Liver (tissue), 9 donors: Measurements from ENCODE around the gene ZFYVE27. TPM values are rescaled to one million over a fixed set of nuclear protein-coding genes. Genes with fewer than 3 reads are reported as not detected.
A peak's percentile ranks its signal among the peaks of the same experiment; 100 is the strongest.
"Not testable (repeated sequence)": the region's sequence is repeated elsewhere in the genome, so short reads cannot be mapped to it uniquely, and the experiment has no call there.

ENCODE experiments used
- DNase-seq: peaks from one replicate; pipeline ENCODE4 v3.0.0-alpha.2; 2017; ENCODE audit warnings: low spot score
- H3K27ac ChIP-seq, 2 donors: one replicate each; pipeline ENCODE4 v1.7.0; 2013; ENCODE audit warnings: inconsistent platforms in 2 of 2, low read length in 2 of 2, control low read depth in 1 of 2, low read depth in 1 of 2, mild to moderate bottlenecking in 1 of 2
- H3K27me3 ChIP-seq, 4 donors: one replicate each; pipeline versions ENCODE4 v1.6.1 to v1.7.0; 2013; ENCODE audit warnings: low read length in 3 of 4, inconsistent platforms in 1 of 4, mild to moderate bottlenecking in 1 of 4, moderate library complexity in 1 of 4; ENCODE audit not compliant: control insufficient read depth in 4 of 4, insufficient read depth in 4 of 4
- H3K36me3 ChIP-seq, 4 donors: one replicate each; pipeline versions ENCODE4 v1.6.1 to v1.7.0; 2013; ENCODE audit warnings: low read length in 3 of 4, mild to moderate bottlenecking in 3 of 4, low read depth in 1 of 4, moderate library complexity in 1 of 4; ENCODE audit not compliant: control insufficient read depth in 4 of 4, insufficient read depth in 3 of 4
- H3K4me1 ChIP-seq, 4 donors: one replicate each; pipeline versions ENCODE4 v1.6.1 to v1.7.0; 2013; ENCODE audit warnings: low read length in 3 of 4, mild to moderate bottlenecking in 3 of 4, moderate library complexity in 1 of 4; ENCODE audit not compliant: control insufficient read depth in 4 of 4, insufficient read depth in 4 of 4
- H3K4me3 ChIP-seq, 3 donors: one replicate each; pipeline versions ENCODE4 v1.6.1 to v1.7.0; 2013; ENCODE audit warnings: low read length in 3 of 3, control low read depth in 1 of 3, low read depth in 1 of 3, mild to moderate bottlenecking in 1 of 3
- H3K9ac ChIP-seq, 2 donors: one replicate each; pipeline ENCODE4 v1.7.0; 2013; ENCODE audit warnings: low read length in 2 of 2, mild to moderate bottlenecking in 2 of 2, moderate library complexity in 2 of 2, control low read depth in 1 of 2, low read depth in 1 of 2
- H3K9me3 ChIP-seq, 4 donors: one replicate each; pipeline versions ENCODE4 v1.6.1 to v1.7.0; 2013; ENCODE audit warnings: low read length in 3 of 4; ENCODE audit not compliant: control insufficient read depth in 4 of 4
- ATF3 ChIP-seq: IDR thresholded peaks from 2 replicates; pipeline ENCODE4 v1.6.1; 2016; ENCODE audit warnings: antibody characterized with exemption
- EGR1 ChIP-seq, 2 donors: IDR thresholded peaks; 2 replicates each; pipeline ENCODE4 v1.6.1; 2016 to 2018; ENCODE audit warnings: antibody characterized with exemption in 2 of 2, low read depth in 2 of 2
- FOXA1 ChIP-seq: IDR thresholded peaks from 2 replicates; pipeline ENCODE4 v1.6.1; 2016; ENCODE audit warnings: antibody characterized with exemption
- FOXA2 ChIP-seq: IDR thresholded peaks from 2 replicates; pipeline ENCODE4 v1.6.1; 2016; ENCODE audit warnings: antibody characterized with exemption
- HNF4A ChIP-seq, 2 donors: conservative IDR thresholded peaks; 2 replicates each; pipeline ENCODE4 v1.6.1; 2016; ENCODE audit warnings: antibody characterized with exemption in 2 of 2, mild to moderate bottlenecking in 2 of 2
- JUND ChIP-seq, 2 donors: IDR thresholded peaks; 2 replicates each; pipeline ENCODE4 v1.6.1; 2016; ENCODE audit warnings: antibody characterized with exemption in 2 of 2
- MAX ChIP-seq: IDR thresholded peaks from 2 replicates; pipeline ENCODE4 v1.6.1; 2016; ENCODE audit warnings: antibody characterized with exemption
- NR2F2 ChIP-seq: IDR thresholded peaks from 2 replicates; pipeline ENCODE4 v1.6.1; 2016; ENCODE audit warnings: antibody characterized with exemption
- RAD21 ChIP-seq, 2 donors: IDR thresholded peaks; 2 replicates each; pipeline ENCODE4 v1.6.1; 2016; ENCODE audit warnings: antibody characterized with exemption in 2 of 2, mild to moderate bottlenecking in 2 of 2
- RXRA ChIP-seq, 2 donors: IDR thresholded peaks; 2 replicates each; pipeline ENCODE4 v1.6.1; 2017 to 2018; ENCODE audit warnings: antibody characterized with exemption in 2 of 2, mild to moderate bottlenecking in 1 of 2
- TAF1 ChIP-seq: conservative IDR thresholded peaks from 2 replicates; pipeline ENCODE4 v1.6.1; 2016; ENCODE audit warnings: antibody characterized with exemption, mild to moderate bottlenecking
- YY1 ChIP-seq: IDR thresholded peaks from 2 replicates; pipeline ENCODE4 v1.6.1; 2016; ENCODE audit warnings: antibody characterized with exemption, mild to moderate bottlenecking
- WGBS: extraction: QIAGEN DNeasy Blood & Tissue Kit; methylation state at CpG from one replicate; pipeline ENCODE4 v1.1.7; 2013; 5-methylcytosine and 5-hydroxymethylcytosine counted together
- polyA plus RNA-seq, 2 donors: library from polyadenylated mRNA; stranded (reverse) in 1 of 2; unstranded in 1 of 2; fragments of 200-250 nt in 1 of 2; fragments of >200 nt in 1 of 2; fragmentation: Nextera tagmentation in 1 of 2; extraction: Ambion mirVana in 1 of 2; gene quantifications; one replicate each; pipeline versions ENCODE4 v1.2.1 to v1.2.3, GENCODE V29; 2013 to 2015
- total RNA-seq, 2 donors: library from RNA; depleted of rRNA; stranded (reverse); fragments of >200 nt; gene quantifications; one replicate each; pipeline ENCODE4 v1.2.3, GENCODE V29; 2014
- TF ChIP-seq, protein P1 (sequence below): fragments of 150-350 bp; IDR thresholded peaks from 2 replicates; pipeline ENCODE4 v1.5.1; 2017; ENCODE audit warnings: improper control_type of control experiment, low read depth, low read length; ENCODE audit not compliant: missing input control
- TF ChIP-seq, protein P2 (sequence below): IDR thresholded peaks from 2 replicates; pipeline ENCODE4 v1.6.1; 2016; ENCODE audit warnings: antibody characterized with exemption
- donor health status: healthy.
- donor health status: healthy.
- donor health status: healthy.
- donor health status: healthy.
- donor health status: healthy.

Gene ZFYVE27
- total and polyA plus RNA-seq, 4 donors = 10.2 to 25.9 (median 13.1) TPM

DNA sequence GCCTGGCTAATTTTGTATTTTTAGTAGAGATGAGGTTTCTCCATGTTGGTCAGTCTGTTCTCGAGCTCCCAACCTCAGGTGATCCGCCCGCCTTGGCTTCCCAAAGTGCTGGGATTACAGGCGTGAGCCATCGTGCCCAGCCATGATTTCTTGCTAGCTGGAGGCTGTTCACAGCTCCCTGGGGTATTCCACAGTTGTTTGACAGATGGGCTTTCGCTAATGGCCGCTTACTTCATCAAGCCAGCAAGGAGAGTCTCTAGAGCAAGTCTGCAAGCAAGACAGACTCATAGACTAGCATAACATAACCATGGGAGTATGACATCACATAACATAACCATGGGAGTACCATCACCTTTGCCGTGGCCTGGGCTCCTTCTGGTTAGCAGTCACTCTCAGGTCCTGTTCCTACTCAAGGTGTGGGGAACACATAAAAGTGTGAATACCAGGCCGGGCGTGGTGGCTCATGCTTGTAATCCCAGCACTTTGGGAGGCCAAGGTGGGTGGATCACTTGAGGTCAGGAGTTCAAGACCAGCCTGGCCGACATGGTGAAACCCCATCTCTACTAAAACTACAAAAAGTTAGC, 38.8 kb upstream of the ZFYVE27 start:
- WGBS = 92% methylated on average over 11 of the region's 11 CpGs
- DNase-seq, H3K27me3 ChIP-seq, H3K4me1 ChIP-seq, H3K9ac ChIP-seq, H3K36me3 ChIP-seq, H3K27ac ChIP-seq, H3K4me3 ChIP-seq, H3K9me3 ChIP-seq: not testable (repeated sequence)

DNA sequence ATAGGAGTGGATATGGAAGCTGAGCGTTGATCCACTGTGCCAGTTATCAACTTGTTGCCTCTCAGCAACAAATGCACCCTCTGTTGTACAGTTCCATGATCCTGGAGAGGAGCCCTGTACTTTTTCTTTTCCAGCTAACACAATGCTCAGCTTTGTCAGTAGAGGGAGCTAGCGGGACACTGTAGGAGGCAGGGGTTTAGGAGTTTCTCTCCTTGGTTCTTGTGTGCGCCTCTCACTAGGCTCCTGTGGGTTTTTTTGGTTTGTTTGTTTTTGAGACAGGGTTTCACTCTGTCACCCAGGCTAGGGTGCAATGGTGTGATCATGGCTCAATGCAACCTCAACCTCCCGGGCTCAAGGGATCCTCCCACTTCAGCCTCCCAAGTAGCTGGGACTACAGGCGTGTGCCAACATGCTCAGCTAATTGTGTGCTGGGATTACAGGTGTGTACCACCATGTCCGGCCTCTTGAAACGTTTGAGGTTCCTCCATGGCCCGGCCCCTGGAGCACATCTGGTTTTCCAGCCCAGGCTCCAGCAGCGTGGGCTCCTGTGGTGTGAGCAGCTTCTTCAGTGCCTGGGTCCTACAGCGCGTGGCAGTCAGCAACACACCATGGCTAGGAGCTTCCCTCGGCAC, 35.4 kb upstream of the ZFYVE27 start:
- Histone ChIP-seq H3K9me3 (no peaks in the 10 kb centered on the region), H3K4me3 (no peak overlapping the region), H3K27me3 (no peaks in the 10 kb centered on the region), H3K9ac (no peak overlapping the region), H3K27ac (no peak overlapping the region), H3K4me1 (peaks cover 0 to 3% (median 0%) of the 10 kb centered on the region in 4 donors), H3K36me3 (no peaks in the 10 kb centered on the region)
- no peak for DNase-seq
- WGBS = 47% methylated on average over 12 of the region's 12 CpGs
- TF ChIP-seq FOXA1 (no peak), YY1 (no peak), RAD21 (IDR thresholded peaks at IDR 0.05) (peak; percentile 95 to 96), TAF1 (no peak), HNF4A (conservative IDR thresholded peaks at IDR 0.05) (peak in 1 of 2 donors; percentile 21), RXRA (IDR thresholded peaks at IDR 0.05) (no peak)
- TF ChIP-seq, protein P1, sequence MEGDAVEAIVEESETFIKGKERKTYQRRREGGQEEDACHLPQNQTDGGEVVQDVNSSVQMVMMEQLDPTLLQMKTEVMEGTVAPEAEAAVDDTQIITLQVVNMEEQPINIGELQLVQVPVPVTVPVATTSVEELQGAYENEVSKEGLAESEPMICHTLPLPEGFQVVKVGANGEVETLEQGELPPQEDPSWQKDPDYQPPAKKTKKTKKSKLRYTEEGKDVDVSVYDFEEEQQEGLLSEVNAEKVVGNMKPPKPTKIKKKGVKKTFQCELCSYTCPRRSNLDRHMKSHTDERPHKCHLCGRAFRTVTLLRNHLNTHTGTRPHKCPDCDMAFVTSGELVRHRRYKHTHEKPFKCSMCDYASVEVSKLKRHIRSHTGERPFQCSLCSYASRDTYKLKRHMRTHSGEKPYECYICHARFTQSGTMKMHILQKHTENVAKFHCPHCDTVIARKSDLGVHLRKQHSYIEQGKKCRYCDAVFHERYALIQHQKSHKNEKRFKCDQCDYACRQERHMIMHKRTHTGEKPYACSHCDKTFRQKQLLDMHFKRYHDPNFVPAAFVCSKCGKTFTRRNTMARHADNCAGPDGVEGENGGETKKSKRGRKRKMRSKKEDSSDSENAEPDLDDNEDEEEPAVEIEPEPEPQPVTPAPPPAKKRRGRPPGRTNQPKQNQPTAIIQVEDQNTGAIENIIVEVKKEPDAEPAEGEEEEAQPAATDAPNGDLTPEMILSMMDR = peak; percentile 88

- no peak for TF ChIP-seq TAF1
- no peak for TF ChIP-seq NR2F2
- no peak for TF ChIP-seq ATF3
- no peak for TF ChIP-seq FOXA2
- no peak for TF ChIP-seq EGR1 (IDR thresholded peaks at IDR 0.05; ENCODE audit: low read depth in 2 of 2)
- no peak for TF ChIP-seq YY1
- no peak for TF ChIP-seq RXRA (IDR thresholded peaks at IDR 0.05)
- TF ChIP-seq MAX = no peak
- TF ChIP-seq, protein P2, sequence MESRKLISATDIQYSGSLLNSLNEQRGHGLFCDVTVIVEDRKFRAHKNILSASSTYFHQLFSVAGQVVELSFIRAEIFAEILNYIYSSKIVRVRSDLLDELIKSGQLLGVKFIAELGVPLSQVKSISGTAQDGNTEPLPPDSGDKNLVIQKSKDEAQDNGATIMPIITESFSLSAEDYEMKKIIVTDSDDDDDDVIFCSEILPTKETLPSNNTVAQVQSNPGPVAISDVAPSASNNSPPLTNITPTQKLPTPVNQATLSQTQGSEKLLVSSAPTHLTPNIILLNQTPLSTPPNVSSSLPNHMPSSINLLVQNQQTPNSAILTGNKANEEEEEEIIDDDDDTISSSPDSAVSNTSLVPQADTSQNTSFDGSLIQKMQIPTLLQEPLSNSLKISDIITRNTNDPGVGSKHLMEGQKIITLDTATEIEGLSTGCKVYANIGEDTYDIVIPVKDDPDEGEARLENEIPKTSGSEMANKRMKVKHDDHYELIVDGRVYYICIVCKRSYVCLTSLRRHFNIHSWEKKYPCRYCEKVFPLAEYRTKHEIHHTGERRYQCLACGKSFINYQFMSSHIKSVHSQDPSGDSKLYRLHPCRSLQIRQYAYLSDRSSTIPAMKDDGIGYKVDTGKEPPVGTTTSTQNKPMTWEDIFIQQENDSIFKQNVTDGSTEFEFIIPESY = no peak
- TF ChIP-seq JUND (IDR thresholded peaks at IDR 0.05) = no peak
- WGBS = 81% methylated on average over 7 of the region's 7 CpGs
- DNase-seq = no peak
These were observed 33.4 kb upstream of the ZFYVE27 start for GRCh38 chr10:97703398-97704067.

More at GRCh38 chr10:97703398-97704067, 33.4 kb upstream of the ZFYVE27 start:
- Histone ChIP-seq H3K9me3 (no peaks in the 10 kb centered on the region), H3K27ac (no peak overlapping the region), H3K36me3 (no peaks in the 10 kb centered on the region), H3K9ac (no peak overlapping the region), H3K27me3 (no peaks in the 10 kb centered on the region), H3K4me3 (no peak overlapping the region), H3K4me1 (peaks cover 7 to 14% (median 10%) of the 10 kb centered on the region in 4 donors)
